ENCODE measurements around the gene IFT27. TPM values are rescaled to one million over a fixed set of nuclear protein-coding genes. Genes with fewer than 3 reads are reported as not detected.
A peak's percentile ranks its signal among the peaks of the same experiment; 100 is the strongest.

The IFT27 gene
- total RNA-seq, 4 donors from 2014 or later = 4.4 to 15.8 (median 10.8) TPM

DNA sequence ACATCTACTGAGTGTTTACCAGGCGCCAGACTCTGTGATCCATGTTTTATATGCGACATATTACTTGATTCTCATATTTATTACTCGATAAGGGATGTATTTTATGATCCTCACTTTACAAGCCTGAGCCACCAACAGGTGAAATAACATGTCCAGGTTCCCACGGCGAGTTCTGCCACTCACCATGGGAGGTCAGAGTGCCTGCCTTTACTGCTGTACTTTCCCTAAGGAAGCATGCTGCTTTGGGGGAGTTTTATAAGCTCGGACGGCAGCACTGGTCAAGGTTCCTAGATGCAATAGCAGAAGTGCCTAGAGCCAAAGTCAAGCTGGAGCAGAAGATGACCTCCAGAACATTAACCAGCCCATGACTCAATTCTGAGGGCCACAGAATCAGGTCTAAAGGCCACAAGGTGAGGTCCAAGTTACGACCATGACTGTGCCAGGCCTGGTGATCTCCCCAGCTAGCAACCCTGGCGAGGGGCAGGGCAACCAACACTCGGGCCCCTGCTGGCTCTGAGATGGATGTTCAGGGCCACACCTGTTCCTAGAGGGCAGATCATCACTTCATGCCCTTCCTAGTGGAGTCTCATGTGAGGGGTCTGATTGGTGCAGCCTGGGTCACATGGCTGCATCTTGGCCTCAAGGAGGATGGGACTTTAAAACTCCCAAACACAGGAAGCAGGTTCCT is 14.2 kb downstream of the IFT27 start:
- ATAC-seq (ENCODE audit: low FRiP score) (no peak), DNase-seq (ENCODE audit: low spot score) (no peak)
- TF ChIP-seq, protein P1, sequence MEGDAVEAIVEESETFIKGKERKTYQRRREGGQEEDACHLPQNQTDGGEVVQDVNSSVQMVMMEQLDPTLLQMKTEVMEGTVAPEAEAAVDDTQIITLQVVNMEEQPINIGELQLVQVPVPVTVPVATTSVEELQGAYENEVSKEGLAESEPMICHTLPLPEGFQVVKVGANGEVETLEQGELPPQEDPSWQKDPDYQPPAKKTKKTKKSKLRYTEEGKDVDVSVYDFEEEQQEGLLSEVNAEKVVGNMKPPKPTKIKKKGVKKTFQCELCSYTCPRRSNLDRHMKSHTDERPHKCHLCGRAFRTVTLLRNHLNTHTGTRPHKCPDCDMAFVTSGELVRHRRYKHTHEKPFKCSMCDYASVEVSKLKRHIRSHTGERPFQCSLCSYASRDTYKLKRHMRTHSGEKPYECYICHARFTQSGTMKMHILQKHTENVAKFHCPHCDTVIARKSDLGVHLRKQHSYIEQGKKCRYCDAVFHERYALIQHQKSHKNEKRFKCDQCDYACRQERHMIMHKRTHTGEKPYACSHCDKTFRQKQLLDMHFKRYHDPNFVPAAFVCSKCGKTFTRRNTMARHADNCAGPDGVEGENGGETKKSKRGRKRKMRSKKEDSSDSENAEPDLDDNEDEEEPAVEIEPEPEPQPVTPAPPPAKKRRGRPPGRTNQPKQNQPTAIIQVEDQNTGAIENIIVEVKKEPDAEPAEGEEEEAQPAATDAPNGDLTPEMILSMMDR (IDR thresholded peaks at IDR 0.05) = no peak

DNA sequence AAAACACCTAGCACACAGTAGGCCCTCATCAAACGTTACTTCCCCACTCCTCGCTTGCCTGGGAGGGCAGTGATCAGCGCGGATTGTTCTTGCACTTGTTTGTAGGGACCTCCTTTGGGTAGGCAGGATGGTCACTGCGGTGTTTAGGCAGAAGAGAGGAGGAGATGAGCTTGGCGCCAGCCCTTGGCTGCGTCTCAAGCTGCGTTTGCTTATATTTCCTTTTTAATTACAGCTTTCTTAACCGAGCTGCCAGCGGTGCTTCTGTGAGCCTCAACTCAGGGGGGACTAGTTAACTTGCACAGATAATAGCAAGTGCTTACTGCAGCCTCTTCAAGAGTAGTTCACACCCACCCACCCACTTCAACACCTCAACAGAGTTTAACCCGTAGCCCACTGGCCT is 15.1 kb downstream of the IFT27 start:
- TF ChIP-seq, protein P1 (IDR thresholded peaks at IDR 0.05) = no peak
- no peak for ATAC-seq (ENCODE audit: low FRiP score)
- DNase-seq (ENCODE audit: low spot score) = no peak

DNA sequence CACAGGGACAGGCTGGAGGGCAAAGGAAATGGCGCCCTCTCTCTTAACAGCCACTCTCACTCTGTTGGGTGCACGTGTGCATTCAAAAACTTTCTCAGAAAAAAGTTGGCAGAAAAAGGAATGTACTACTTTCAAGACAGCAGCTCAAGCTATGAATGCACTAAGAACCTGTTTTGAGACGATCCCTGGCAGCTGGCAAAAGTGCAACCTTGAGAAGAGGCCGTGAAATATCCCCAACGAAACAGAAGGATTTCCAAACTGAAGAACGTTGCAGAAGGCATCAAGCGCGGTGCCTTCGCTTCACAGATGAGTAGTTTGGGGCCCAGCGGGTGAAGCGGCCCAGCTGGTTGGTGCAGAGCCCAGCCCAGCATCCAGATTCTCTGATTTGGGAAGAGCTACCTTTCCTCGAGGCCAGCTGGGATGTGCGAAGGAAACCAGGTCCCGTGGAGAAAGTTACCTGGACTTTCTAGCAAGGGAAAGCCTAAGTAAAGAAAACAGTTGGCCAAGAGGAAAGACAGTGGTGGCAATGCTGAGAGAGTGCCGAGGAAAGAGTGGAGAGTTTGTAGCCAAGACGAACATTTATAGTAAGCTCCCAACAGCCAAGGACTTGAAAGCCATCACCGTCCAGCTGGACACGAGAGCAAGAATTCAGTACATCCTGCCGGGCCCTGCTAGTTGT is 16.3 kb downstream of the IFT27 start:
- no peak for DNase-seq (ENCODE audit: low spot score)
- TF ChIP-seq, protein P1 (IDR thresholded peaks at IDR 0.05) = no peak
- no peak for ATAC-seq (ENCODE audit: low FRiP score)

DNA sequence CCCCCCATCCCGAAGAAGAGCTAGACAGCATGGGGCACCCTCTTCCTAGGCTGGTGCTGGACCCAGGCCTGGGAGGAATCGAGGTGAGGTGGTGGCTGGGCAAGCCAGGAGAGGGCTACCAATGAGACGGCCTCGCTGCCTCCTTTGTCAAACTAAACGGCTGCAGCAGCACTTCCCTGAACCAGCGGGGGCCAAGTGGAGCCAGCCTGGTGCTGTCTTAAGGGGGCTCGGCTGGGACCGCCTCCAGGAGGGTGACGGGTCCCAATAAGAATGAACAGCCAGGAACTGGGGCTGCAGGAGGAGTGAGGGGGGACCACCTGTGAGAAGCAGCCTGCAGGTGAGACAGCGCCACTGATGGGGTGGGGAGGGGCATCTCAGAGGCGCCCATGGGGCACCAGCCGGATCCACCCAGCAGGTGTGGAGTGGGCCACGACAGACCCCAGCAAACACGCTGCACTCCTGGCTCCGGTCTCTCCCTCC is 17.1 kb downstream of the IFT27 start:
- ATAC-seq (ENCODE audit: low FRiP score) (no peak), DNase-seq (ENCODE audit: low spot score) (no peak)
- TF ChIP-seq, protein P1 (IDR thresholded peaks at IDR 0.05) = no peak

DNA sequence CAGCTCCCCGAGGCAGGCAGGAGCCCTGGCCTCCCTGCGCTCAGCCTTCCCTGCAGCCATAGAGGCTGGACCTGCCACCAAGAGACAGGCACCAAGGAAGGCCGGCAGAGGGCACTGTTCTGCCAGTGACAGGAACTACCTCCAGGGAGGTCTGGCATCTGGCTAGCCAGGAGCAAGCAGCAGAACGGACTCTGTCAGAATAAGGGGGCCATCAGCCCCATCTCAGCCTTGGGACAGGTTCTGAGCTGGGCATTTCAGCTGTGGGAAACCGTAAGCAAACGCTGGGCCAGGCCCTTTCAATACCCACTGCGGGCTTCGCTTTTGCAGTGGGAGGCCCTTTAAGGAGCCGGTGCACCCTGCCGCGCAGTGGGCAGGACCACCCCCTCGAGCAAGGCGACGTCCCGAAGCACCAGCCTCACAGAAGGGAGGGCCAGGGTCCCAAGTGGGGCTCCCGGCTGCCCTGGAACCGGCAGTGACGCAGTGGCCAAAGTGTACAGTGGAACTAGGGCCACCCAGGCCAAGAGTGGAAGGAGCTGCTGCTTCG is 18.2 kb downstream of the IFT27 start:
- TF ChIP-seq, protein P1 (IDR thresholded peaks at IDR 0.05) = peak in 1 of 3 donors; percentile 31
- peak; percentile 39 for ATAC-seq (ENCODE audit: low FRiP score)

DNA sequence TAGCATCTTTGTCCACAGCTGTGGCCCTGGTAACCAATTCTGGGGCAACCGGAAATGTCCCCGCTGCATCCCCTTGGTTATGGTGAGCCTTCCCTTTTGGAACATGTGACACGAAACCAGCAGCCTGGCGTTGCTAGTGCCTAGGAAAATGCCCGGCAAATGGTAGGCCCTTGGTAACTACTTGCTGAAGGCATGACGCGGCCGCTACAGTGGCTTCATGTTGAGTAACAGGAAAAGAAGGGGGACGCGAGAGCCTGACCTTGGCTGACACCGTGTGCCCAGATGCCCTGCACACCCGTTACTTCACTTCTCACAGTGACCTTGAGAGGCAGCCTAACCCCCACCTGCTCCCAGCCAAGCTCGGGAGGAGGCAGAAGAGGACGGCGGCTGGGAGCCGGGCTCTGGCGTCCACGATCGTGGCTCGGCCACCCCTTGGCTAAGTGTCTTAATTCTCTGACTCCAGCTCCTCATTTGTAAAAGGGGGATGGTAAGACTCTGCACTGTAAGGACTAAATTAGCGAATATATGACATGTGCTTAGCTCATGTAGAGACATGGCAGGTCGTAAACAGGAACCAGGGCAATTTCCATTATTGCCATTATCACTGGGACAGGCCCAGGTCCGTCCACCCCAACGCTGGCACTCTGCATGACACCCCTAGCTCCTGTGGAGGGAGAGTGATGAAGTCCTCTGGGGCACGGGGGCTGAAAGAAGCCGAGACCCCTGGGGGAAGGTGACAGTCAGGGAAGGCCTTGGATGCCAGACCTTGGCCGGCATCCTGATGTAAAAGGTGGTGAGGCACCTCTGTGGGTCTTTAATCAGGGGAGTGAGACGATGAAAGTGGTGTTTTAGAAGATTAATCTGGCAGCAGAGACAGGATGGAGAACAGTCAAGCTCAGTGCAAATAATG is 18.9 kb downstream of the IFT27 start:
- no peak for ATAC-seq (ENCODE audit: low FRiP score)
- TF ChIP-seq, protein P1 (IDR thresholded peaks at IDR 0.05) = no peak

More for the DNA sequence above, 18.2 kb downstream of the IFT27 start:
- peak; percentile 79 for DNase-seq (ENCODE audit: low spot score)

More for the DNA sequence above, 18.9 kb downstream of the IFT27 start:
- no peak for DNase-seq (ENCODE audit: low spot score)

Measured in omental fat pad (tissue), 4 donors.